ELR (cell line): Measurements from ENCODE around the gene CUEDC2.
A peak's percentile ranks its signal among the peaks of the same experiment; 100 is the strongest.

Experiments
- DNase-seq: peaks from one replicate; pipeline ENCODE4 v3.0.0-alpha.2; 2015; ENCODE audit warnings: low read depth

The CUEDC2 gene

GRCh38 chr10:102432162-102432950 is at the start of gene CUEDC2:
Gene CUEDC2 (minus strand): TSS chr10:102432574. CDS start chr10:102425188, 7,386 bp downstream.
- DNase-seq: peak; percentile 98

- DNase-seq: no peak
Observed at GRCh38 chr10:102480396-102480795, 48.0 kb upstream of the CUEDC2 start.

- DNase-seq: no peak
Observed at GRCh38 chr10:102479651-102480050, 47.3 kb upstream of the CUEDC2 start.

GRCh38 chr10:102476466-102477141 is 44.2 kb upstream of the CUEDC2 start:
- peak; percentile 15 for DNase-seq

GRCh38 chr10:102475451-102476040 is 43.2 kb upstream of the CUEDC2 start:
- DNase-seq: no peak

GRCh38 chr10:102473445-102474331 is 41.3 kb upstream of the CUEDC2 start:
- DNase-seq: no peak

GRCh38 chr10:102470579-102471546 is 38.5 kb upstream of the CUEDC2 start:
- no peak for DNase-seq

GRCh38 chr10:102468683-102469082 is 36.3 kb upstream of the CUEDC2 start:
- DNase-seq: no peak

GRCh38 chr10:102467971-102468438 is 35.6 kb upstream of the CUEDC2 start:
- DNase-seq: no peak

GRCh38 chr10:102467318-102467717 is 34.9 kb upstream of the CUEDC2 start:
- no peak for DNase-seq

GRCh38 chr10:102465466-102465865 is 33.1 kb upstream of the CUEDC2 start:
- no peak for DNase-seq

- DNase-seq: no peak
Observed at GRCh38 chr10:102463983-102464382, 31.6 kb upstream of the CUEDC2 start.

GRCh38 chr10:102462512-102463054 is 30.2 kb upstream of the CUEDC2 start:
- no peak for DNase-seq

- DNase-seq: peak; percentile 92
Observed at GRCh38 chr10:102461187-102462054, 29.0 kb upstream of the CUEDC2 start.

- no peak for DNase-seq
Observed at GRCh38 chr10:102460836-102461186, 28.4 kb upstream of the CUEDC2 start.

- no peak for DNase-seq
Observed at GRCh38 chr10:102458656-102459055, 26.3 kb upstream of the CUEDC2 start.

- no peak for DNase-seq
Observed at GRCh38 chr10:102457591-102458150, 25.3 kb upstream of the CUEDC2 start.

- peak; percentile 92 for DNase-seq
Observed at GRCh38 chr10:102455893-102456471, 23.6 kb upstream of the CUEDC2 start.
